Measurements from ENCODE around the gene ENOPH1.

ENOPH1 gene

GRCh38 chr4:82457266-82457665, 26.9 kb downstream of the ENOPH1 start:
- H3K27ac ChIP-seq (ENCODE audit: low read depth, low read length) = no peak overlapping the region
- H3K4me3 ChIP-seq (ENCODE audit: insufficient read depth, low read length, poor library complexity, severe bottlenecking) = no peak overlapping the region
- no peak overlapping the region for H3K4me2 ChIP-seq (ENCODE audit: low read depth, low read length, poor library complexity, severe bottlenecking)
- H3K27me3 ChIP-seq (ENCODE audit: low read length) = no peaks in the 10 kb centered on the region
- peaks cover 16% of the 10 kb centered on the region; the same call in 1 of the 2 replicates for H3F3A ChIP-seq (ENCODE audit: insufficient read depth)
- H3K9me2 ChIP-seq (replicated peaks; ENCODE audit: insufficient read depth, low read length) = no peaks in the 10 kb centered on the region
- no peaks in the 10 kb centered on the region; the same call in 1 of the 2 replicates for H4K20me1 ChIP-seq (ENCODE audit: low read depth, low read length)
- H3K79me2 ChIP-seq (ENCODE audit: insufficient read depth, low read length) = no peaks in the 10 kb centered on the region
- H3K9ac ChIP-seq (ENCODE audit: low read length) = no peak overlapping the region
- H3K36me3 ChIP-seq (ENCODE audit: low read length) = no peaks in the 10 kb centered on the region; the same call in 1 of the 2 replicates
- no peaks in the 10 kb centered on the region for H3K9me3 ChIP-seq (ENCODE audit: insufficient read depth, low read length)
- no peak for TF ChIP-seq EZH2phosphoT487 (conservative IDR thresholded peaks at IDR 0.05; ENCODE audit: low read length)
- TF ChIP-seq CTCF (IDR thresholded peaks at IDR 0.05; ENCODE audit: insufficient read depth, low read length, poor library complexity, severe bottlenecking) = no peak
- no peak overlapping the region for H2AFZ ChIP-seq (ENCODE audit: low read depth, low read length, severe bottlenecking)

GRCh38 chr4:82458729-82459128, 28.3 kb downstream of the ENOPH1 start:
- Histone ChIP-seq H3K36me3 (ENCODE audit: low read length) (no peaks in the 10 kb centered on the region; the same call in 1 of the 2 replicates), H3K27me3 (ENCODE audit: low read length) (no peaks in the 10 kb centered on the region), H3F3A (ENCODE audit: insufficient read depth) (peaks cover 16% of the 10 kb centered on the region; the same call in 1 of the 2 replicates), H3K4me3 (ENCODE audit: insufficient read depth, low read length, poor library complexity, severe bottlenecking) (no peak overlapping the region), H3K9ac (ENCODE audit: low read length) (no peak overlapping the region), H3K9me2 (replicated peaks; ENCODE audit: insufficient read depth, low read length) (no peaks in the 10 kb centered on the region), H3K9me3 (ENCODE audit: insufficient read depth, low read length) (no peaks in the 10 kb centered on the region), H4K20me1 (ENCODE audit: low read depth, low read length) (no peaks in the 10 kb centered on the region; the same call in 1 of the 2 replicates), H3K4me2 (ENCODE audit: low read depth, low read length, poor library complexity, severe bottlenecking) (no peak overlapping the region), H3K79me2 (ENCODE audit: insufficient read depth, low read length) (no peaks in the 10 kb centered on the region), H2AFZ (ENCODE audit: low read depth, low read length, severe bottlenecking) (no peak overlapping the region), H3K27ac (ENCODE audit: low read depth, low read length) (no peak overlapping the region)
- TF ChIP-seq EZH2phosphoT487 (conservative IDR thresholded peaks at IDR 0.05; ENCODE audit: low read length) (no peak), CTCF (IDR thresholded peaks at IDR 0.05; ENCODE audit: insufficient read depth, low read length, poor library complexity, severe bottlenecking) (no peak)

GRCh38 chr4:82461710-82462109, 31.3 kb downstream of the ENOPH1 start:
- TF ChIP-seq EZH2phosphoT487 (conservative IDR thresholded peaks at IDR 0.05; ENCODE audit: low read length) (no peak), CTCF (IDR thresholded peaks at IDR 0.05; ENCODE audit: insufficient read depth, low read length, poor library complexity, severe bottlenecking) (no peak)
- Histone ChIP-seq H3K4me2 (ENCODE audit: low read depth, low read length, poor library complexity, severe bottlenecking) (no peak overlapping the region), H3K4me3 (ENCODE audit: insufficient read depth, low read length, poor library complexity, severe bottlenecking) (no peak overlapping the region), H3K36me3 (ENCODE audit: low read length) (no peaks in the 10 kb centered on the region), H3K79me2 (ENCODE audit: insufficient read depth, low read length) (no peaks in the 10 kb centered on the region), H4K20me1 (ENCODE audit: low read depth, low read length) (no peaks in the 10 kb centered on the region), H3K9me2 (replicated peaks; ENCODE audit: insufficient read depth, low read length) (no peaks in the 10 kb centered on the region), H3F3A (ENCODE audit: insufficient read depth) (peaks cover 16% of the 10 kb centered on the region; the same call in 1 of the 2 replicates), H3K9me3 (ENCODE audit: insufficient read depth, low read length) (no peaks in the 10 kb centered on the region), H3K9ac (ENCODE audit: low read length) (no peak overlapping the region), H2AFZ (ENCODE audit: low read depth, low read length, severe bottlenecking) (no peak overlapping the region), H3K27me3 (ENCODE audit: low read length) (no peaks in the 10 kb centered on the region), H3K27ac (ENCODE audit: low read depth, low read length) (no peak overlapping the region)

Data from SU-DHL-6 (cell line).